Measurements from ENCODE around the gene ZDHHC24.
"Not testable (repeated sequence)": the region's sequence is repeated elsewhere in the genome, so short reads cannot be mapped to it uniquely, and the experiment has no call there.

The ZDHHC24 gene

DNA sequence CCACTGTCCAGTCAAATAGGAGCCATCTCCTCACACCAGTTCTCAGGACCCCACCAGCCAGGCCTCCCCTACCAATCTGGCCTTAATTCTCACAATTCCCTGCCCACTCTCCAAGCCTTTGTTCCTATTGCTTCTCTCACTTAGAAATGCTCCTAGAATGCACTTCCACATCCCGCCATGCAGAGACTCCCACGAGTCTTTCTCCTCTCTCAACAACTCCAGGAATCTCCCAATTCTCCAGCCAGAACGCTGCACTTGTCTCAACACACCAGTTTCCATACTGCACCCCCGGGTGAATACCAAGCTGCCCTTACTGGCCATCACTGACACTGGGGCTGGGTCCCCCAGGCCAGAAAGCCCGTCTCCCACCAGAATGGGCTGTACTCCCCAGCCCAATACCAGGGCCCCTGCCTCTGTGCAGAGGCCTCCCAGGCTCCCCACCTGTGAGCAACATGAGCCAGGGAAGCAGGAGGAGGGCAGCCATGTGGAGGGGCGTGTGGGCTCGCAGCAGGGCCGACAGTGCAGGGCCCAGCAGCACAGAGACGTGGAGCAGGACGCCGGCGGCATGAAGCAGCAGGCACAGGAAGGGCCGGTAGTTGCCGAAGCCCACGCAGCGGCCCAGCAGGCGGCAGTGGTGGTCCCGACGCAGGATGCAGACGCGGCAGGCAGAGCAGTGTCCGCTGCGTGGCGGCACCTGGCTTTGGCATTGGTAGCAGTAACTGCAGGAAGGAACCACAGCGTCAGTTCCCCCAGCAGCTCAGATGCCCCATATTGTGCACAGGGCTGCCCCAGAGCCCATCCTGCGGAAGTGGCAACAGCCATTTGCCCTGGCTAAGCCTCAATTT lies 2.4 kb downstream of the ZDHHC24 start:
- DNase-seq = peak; percentile 39

GRCh38 chr11:66542362-66542761 lies 3.5 kb downstream of the ZDHHC24 start:
- DNase-seq = no peak

DNA sequence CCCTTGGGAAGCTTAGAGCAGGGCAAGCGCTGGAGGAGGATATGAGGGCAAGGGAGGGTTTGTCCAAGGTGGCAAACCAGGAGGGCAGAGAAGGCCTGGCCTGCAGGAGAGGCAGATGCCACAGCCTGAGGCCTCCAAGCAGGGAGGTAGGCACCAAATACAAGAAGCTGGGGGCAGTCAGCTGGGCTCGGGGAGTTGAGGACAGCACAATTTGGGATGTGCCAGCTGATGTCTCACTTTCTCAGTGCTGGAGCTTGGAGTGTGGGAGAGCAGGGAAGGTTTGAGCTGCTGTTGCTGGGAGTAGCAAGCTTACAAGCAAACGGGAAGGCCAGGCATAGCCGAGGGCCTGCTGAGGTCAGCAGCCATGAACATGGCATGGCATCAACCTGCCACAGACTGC lies 4.0 kb downstream of the ZDHHC24 start:
- no peak for DNase-seq

GRCh38 chr11:66540598-66540997 lies 5.2 kb downstream of the ZDHHC24 start:
- DNase-seq = not testable (repeated sequence)

DNA sequence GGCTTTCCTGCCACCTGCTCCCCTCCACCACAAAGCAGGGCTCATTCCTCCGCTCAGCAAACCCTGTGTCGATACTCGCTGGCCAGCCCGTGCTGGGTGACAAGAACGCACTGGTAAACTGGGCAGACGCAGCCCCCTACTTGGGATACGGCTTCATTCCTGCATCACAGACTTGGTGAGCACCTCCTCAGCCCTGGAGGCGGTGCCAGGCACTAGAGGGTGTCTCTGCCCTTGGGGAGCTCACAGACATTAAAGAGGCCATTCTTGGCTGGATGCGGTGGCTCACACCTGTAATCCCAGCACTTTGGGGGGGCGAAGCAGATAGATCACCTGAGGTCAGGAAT lies 6.0 kb downstream of the ZDHHC24 start:
- DNase-seq = no peak

DNA sequence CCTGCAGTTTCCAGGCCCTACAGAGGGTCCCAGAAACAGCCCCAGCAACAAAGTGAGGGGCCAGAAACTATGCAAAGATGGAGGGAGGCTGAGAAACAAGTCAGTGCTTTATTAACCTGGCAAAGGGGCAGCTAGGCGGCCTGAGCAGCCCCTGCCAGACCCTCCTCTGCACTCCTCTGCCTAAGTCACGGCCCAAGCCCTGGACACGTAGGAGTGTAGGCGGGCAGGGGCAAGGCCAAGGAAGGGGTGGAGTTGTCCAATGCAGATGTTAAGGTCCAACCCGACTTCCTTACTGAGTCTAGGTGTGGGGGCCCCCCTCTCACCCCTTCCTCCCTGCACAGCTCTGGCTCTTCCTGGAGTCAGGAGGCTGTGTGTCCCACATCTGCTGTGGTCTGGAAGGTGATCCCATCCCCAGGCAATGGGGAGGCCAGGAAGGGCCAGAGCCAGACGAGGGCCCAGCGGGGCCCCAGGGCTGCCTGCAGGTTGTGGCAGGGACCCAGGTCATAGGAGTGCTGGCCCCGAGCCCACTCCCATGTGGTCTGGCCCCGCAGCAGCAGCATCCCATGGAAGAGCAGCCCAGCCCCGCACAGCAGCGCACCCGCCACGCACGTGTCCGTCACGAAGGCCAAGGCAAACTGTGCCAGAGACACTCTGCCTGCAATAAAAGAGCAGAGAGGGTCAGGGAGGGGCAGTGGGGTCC lies 6.5 kb downstream of the ZDHHC24 start:
- DNase-seq = no peak

DNA sequence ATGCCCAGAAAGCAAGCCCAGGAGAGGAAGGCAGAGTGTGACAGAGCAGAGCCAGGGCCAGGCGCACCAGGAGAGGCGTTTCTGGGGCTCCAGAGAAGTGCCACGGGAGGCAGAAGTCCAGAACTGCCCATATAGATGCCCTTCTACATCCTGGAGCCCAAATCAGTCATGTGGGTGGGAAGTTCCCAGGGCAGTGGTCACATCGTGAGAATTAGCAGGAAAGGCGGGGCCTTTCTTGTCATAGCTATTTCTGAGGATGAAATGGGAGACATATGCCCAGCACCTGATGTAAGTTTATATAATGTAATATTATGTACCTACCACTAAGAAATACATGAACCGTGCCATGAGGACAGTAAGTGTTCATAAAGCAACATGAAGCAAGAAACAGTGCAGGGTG lies 13.1 kb downstream of the ZDHHC24 start:
- no peak for DNase-seq

DNA sequence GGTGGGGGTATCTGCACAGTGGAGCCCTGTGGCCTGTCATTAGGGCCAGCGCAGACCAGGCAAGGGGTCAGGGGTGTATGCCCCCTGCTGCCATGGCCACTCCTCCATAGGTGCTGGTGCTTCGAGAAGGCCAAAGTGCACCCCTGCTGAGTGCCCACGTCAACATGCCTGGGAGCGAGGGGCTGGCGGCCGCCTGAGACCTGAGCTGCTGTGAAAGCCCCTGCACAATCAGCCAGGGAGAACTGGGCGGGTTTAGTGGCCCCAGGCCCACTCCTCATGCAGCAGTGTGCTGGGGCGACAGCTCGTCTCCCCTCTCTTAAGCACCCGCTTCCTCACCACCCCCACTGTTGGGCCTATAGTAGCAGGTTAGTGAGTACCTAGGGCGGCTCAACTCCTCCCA lies 14.0 kb downstream of the ZDHHC24 start:
- DNase-seq = no peak

GRCh38 chr11:66530927-66531709 lies 14.7 kb downstream of the ZDHHC24 start:
- DNase-seq = no peak

- no peak for DNase-seq
Measured at GRCh38 chr11:66529655-66530054, 16.2 kb downstream of the ZDHHC24 start.

GRCh38 chr11:66529069-66529468 lies 16.8 kb downstream of the ZDHHC24 start:
- DNase-seq = no peak

DNA sequence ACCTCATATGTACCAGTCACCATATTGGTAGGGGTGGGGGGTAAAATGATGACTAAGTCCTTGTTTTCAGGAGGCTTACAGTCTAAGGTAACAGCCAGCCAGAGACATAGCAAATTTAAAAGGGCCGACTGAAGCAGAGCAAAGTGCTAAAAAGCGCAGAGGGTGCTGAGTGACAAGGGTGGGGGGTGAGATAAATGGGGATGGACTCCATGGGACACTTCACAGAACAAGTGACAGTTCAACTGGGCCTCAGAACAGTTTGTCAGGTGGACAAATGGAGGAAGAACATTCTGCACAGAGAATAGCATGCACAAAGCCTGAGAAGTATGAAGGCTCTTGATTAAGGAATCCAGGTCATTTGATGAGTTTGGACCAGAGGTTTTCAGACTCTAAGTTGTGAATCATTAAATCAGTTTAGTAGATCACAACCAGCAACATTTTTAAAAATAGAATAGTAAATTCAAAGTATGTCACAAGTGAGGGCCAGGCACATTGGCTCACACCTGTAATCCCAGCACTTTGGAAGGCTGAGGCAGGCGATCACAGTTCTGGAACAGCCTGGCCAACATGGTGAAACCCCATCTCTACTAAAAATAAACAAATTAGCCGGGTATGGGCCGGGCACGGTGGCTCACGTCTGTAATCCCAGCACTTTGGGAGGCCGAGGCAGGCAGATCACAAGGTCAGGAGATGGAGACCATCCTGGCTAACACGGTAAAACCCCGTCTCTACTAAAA lies 21.4 kb downstream of the ZDHHC24 start:
- DNase-seq = no peak

GRCh38 chr11:66523611-66524010 lies 22.2 kb downstream of the ZDHHC24 start:
- no peak for DNase-seq

DNA sequence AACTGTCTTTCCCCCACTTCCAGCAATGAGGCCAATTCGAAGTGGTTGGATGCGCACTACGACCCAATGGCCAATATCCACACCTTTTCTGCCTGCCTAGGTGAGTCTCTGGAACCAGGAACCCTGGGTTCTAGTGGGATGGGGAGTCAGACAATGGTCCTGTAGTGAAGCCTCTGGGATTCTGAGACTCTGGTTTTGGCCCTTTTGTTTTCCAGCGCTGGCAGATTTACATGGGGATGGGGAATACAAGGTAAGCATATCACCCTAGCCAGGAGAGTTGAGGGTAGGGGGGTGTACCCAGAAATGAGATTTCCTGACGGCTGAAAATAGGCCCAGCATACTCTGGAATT lies 34.9 kb downstream of the ZDHHC24 start:
- no peak for DNase-seq

DNA sequence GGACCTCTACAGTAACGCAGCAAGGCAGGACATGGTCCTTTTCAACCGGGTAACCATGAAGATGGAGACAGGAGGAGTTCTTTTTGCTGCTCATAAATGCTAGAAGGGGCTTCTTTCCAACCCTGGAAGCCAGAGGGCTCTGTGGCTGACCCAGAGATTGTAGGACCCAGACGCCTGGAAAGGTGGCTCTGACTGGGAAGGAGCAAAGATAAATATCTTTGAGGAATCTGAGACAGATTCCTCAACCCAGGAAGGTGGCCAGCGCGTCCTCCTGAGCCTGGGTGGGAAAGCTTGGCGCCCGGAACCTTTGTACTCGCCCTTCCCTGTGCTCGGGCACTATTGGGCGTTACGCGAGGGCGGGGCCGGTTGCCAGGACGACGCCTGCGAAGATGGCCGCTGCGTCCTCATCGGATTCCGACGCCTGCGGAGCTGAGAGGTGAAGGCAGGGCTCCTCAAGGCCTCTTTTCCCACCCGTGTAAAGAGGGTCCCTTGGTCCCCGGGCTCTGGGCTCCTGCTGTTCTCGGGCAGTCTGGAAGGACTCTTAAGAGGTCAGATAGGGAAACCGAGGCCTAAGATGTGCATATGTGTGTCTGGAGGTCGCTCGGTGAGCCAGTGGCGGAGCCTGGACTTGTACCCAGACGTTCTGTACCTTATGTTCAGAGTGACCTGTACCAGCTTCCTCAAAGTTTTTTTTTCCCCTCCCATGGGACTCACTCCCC lies 35.4 kb downstream of the ZDHHC24 start, which contains the start of gene BBS1:
TSS of gene BBS1 (plus strand) at position 365 of the 719 bp plus-strand sequence. CDS start at position 390, 25 bp downstream.
- DNase-seq = peak; percentile 54

DNA sequence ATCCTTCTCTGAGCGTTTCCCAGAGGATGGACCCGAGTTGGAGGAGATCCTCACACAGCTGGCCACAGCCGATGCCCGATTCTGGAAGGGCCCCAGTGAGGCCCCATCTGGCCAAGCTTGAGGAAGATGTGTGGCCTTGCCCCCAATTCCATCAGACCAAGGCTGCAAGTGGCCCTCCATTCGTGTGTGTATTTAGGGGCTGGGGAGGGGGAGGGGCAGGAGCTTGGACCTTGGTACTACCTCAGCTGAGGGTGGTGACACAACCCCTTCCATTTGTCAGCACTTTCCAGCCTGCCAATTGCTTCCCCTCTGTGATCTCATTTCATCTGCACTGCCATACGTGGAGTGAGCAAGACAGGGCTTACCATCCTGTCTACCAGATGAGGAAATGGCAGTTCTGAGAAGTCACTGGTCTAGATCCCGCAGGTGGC lies 36.7 kb downstream of the ZDHHC24 start:
- no peak for DNase-seq

- no peak for DNase-seq
Measured at GRCh38 chr11:66505276-66505816, 40.5 kb downstream of the ZDHHC24 start.

GRCh38 chr11:66498506-66498905 lies 47.3 kb downstream of the ZDHHC24 start:
- no peak for DNase-seq

DNA sequence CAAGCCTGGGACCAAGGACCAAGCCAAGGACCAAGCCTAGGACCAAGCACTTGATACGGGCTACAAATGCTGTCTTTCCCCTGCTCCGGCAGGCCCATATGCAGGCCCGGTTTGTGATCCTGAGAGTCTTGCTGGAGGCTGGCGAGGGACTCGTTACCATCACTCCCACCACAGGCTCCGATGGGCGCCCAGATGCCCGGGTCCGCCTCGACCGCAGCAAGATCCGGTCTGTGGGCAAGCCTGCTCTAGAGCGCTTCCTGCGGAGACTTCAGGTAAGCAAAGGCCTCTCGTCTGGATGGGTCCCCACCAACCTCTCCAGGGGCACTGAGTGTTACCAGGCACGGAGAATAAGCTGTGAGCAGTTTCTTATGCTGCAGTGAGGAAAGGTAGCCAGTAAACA lies 48.6 kb downstream of the ZDHHC24 start:
- no peak for DNase-seq

GRCh38 chr11:66495401-66495854 lies 50.4 kb downstream of the ZDHHC24 start:
- DNase-seq = no peak

- DNase-seq = no peak
Measured at GRCh38 chr11:66494935-66495334, 50.9 kb downstream of the ZDHHC24 start.

DNA sequence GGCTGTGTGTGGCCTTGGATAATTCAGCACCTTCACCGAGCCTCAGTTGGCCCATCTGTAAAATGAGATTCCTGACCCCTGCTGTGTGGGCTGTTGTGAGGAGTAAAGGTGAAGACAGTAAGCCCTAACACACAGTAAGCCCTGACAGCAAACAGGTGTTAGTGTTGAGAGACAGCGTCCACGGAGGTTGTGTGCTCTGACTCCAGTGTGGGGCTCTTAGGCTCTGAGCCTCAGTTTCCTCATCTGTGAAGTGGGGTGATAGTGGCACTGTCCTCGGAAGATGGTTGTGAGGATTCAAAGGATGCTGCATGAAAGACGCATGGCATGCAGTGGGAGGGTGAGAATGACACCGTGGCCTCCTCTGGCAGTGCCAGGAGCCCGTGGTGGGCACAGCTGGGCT lies 51.4 kb downstream of the ZDHHC24 start:
- no peak for DNase-seq
